Loucy (cell line): ENCODE data around the gene JDP2.

ENCODE experiments used
- H2AFZ ChIP-seq: fragments of 200-600 bp; sonication (generic); 2 replicates; pipeline ENCODE4 v1.6.0; 2016; ENCODE audit warnings: antibody characterized with exemption, mild to moderate bottlenecking, low read length, moderate library complexity
- H3F3A ChIP-seq: fragments of 200-600 bp; 2 replicates; pipeline ENCODE4 v1.6.0; 2016; ENCODE audit warnings: antibody characterized with exemption, low read depth, mild to moderate bottlenecking
- H3K27me3 ChIP-seq: fragments of 200-600 bp; sonication (generic); 2 replicates; pipeline ENCODE4 v1.6.1; 2014; ENCODE audit warnings: low read length, mild to moderate bottlenecking; ENCODE audit not compliant: insufficient read depth, poor library complexity, severe bottlenecking
- H3K36me3 ChIP-seq: fragments of 200-600 bp; sonication (generic); 2 replicates; pipeline ENCODE4 v1.6.1; 2016; ENCODE audit warnings: low read length; ENCODE audit not compliant: insufficient read depth
- H3K4me1 ChIP-seq: fragments of 200-600 bp; sonication (generic); 2 replicates; pipeline ENCODE4 v1.5.1; 2014; ENCODE audit warnings: low read length, mild to moderate bottlenecking; ENCODE audit not compliant: insufficient read depth, poor library complexity, severe bottlenecking
- H3K4me2 ChIP-seq: fragments of 200-600 bp; sonication (generic); 2 replicates; pipeline ENCODE4 v1.6.0; 2014; ENCODE audit warnings: antibody characterized with exemption, low read length, low read depth, mild to moderate bottlenecking; ENCODE audit not compliant: poor library complexity, severe bottlenecking
- H3K4me3 ChIP-seq: fragments of 200-600 bp; sonication (generic); 2 replicates; pipeline ENCODE4 v1.5.1; 2014; ENCODE audit warnings: low read length, mild to moderate bottlenecking, mixed read lengths; ENCODE audit not compliant: poor library complexity, severe bottlenecking
- H3K79me2 ChIP-seq: fragments of 200-600 bp; sonication (generic); 2 replicates; pipeline ENCODE4 v1.6.1; 2014; ENCODE audit warnings: low read length; ENCODE audit not compliant: insufficient read depth
- H3K9ac ChIP-seq: fragments of 200-600 bp; sonication (generic); 2 replicates; pipeline ENCODE4 v1.6.0; 2014; ENCODE audit warnings: mild to moderate bottlenecking, low read depth, low read length, moderate library complexity; ENCODE audit not compliant: poor library complexity, severe bottlenecking
- H3K9me2 ChIP-seq: fragments of 200-600 bp; sonication (generic); replicated peaks from 2 replicates; pipeline ENCODE4 v1.6.1; 2016; ENCODE audit warnings: low read depth, low read length, mixed read lengths
- H3K9me3 ChIP-seq: fragments of 200-600 bp; sonication (generic); 2 replicates; pipeline ENCODE4 v1.6.1; 2014; ENCODE audit warnings: mild to moderate bottlenecking, antibody characterized with exemption, low read length, low read depth; ENCODE audit not compliant: insufficient read depth
- H4K20me1 ChIP-seq: fragments of 200-600 bp; sonication (generic); 2 replicates; pipeline ENCODE4 v1.6.0; 2014; ENCODE audit warnings: antibody characterized with exemption, low read length, mild to moderate bottlenecking; ENCODE audit not compliant: insufficient read depth, poor library complexity, severe bottlenecking
- EZH2phosphoT487 ChIP-seq: fragments of 200-600 bp; IDR thresholded peaks from 2 replicates; pipeline ENCODE4 v1.6.1; 2018; ENCODE audit warnings: antibody characterized with exemption, mild to moderate bottlenecking, moderate library complexity, borderline replicate concordance
- TF ChIP-seq, protein P1 (sequence below): fragments of 200-600 bp; sonication (generic); conservative IDR thresholded peaks from 2 replicates; pipeline ENCODE4 v1.5.1; 2014; ENCODE audit warnings: mild to moderate bottlenecking, antibody characterized with exemption, low read length

JDP2 gene

DNA sequence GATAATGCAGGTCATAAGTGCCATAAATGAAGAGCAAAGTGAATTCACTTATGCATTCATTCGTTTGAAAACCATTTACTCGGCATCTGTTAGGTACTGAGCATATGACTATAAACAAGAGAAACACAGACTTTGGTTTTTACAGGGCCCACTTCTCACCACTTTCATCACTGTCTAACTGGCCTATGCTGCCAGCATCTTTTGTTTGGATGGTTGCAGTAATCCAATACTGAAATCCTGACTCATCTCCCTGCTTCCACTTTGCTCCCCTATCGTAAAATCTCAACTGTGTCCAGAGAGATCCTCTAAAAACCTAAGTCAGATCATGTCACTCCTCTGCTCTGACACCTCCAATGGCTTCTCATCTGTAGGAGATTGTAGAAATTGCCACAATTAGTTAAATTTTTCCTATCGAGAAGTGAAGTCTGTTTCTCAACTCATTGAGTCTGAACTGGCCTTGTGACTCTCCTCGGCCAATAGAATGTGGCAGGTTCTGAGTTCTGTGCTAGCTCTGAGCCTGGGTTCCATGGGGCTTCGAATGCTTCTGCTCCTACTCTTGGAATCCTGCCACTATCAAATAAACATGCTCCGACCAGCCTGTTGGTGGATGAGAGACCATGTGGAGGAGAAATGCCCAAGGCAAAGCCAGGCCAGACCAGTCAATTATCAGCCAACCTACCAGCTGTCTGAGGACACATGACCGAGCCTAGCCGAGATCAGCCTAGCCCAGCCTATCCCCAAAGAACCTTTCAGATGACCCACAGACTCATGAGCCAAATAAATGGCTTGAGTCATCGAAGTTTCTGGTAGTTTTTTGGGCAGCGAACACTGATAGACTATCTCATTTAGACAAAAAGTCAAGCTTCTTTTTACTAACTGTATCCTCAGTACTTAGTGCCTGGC is 92.3 kb downstream of the JDP2 start:
- Histone ChIP-seq H3K4me2 (no peak overlapping the region), H3K4me1 (peaks cover 57% of the 10 kb centered on the region), H3K9me2 (no peaks in the 10 kb centered on the region), H3K79me2 (peaks cover 28% of the 10 kb centered on the region), H3F3A (peaks cover 5% of the 10 kb centered on the region; the same call in 1 of the 2 replicates), H4K20me1 (no peaks in the 10 kb centered on the region), H2AFZ (0 out of 2 replicates have a peak overlapping the region, but pooled peaks have one; percentile 21), H3K4me3 (no peak overlapping the region), H3K9me3 (no peaks in the 10 kb centered on the region), H3K36me3 (no peaks in the 10 kb centered on the region), H3K27me3 (no peaks in the 10 kb centered on the region), H3K9ac (no peak overlapping the region)
- TF ChIP-seq EZH2phosphoT487, result no peak
- TF ChIP-seq, protein P1, sequence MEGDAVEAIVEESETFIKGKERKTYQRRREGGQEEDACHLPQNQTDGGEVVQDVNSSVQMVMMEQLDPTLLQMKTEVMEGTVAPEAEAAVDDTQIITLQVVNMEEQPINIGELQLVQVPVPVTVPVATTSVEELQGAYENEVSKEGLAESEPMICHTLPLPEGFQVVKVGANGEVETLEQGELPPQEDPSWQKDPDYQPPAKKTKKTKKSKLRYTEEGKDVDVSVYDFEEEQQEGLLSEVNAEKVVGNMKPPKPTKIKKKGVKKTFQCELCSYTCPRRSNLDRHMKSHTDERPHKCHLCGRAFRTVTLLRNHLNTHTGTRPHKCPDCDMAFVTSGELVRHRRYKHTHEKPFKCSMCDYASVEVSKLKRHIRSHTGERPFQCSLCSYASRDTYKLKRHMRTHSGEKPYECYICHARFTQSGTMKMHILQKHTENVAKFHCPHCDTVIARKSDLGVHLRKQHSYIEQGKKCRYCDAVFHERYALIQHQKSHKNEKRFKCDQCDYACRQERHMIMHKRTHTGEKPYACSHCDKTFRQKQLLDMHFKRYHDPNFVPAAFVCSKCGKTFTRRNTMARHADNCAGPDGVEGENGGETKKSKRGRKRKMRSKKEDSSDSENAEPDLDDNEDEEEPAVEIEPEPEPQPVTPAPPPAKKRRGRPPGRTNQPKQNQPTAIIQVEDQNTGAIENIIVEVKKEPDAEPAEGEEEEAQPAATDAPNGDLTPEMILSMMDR, result no peak

DNA sequence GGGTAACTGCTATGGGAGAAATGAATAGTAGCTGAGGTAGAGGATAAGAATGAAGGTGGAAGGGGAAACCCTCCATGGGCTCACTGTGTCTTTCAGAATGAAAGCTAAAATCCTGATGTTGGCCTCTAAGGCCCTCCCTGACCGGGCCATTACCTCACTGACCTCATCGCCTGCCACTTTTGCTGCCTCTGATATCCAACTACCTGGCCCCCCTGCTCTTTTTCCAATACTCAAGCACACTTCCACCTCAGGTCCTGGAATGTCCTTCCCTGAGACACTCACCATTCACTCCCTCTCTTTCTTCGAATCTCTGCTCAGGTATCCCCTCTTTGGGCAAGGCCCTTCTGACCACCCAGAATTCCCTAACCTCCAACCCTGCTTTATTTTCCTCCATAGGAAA is 93.0 kb downstream of the JDP2 start:
- TF ChIP-seq, protein P1, result no peak
- TF ChIP-seq EZH2phosphoT487, result no peak
- H3K9ac ChIP-seq, result no peak overlapping the region
- H3F3A ChIP-seq, result no peaks in the 10 kb centered on the region; the same call in 1 of the 2 replicates
- H3K9me3 ChIP-seq, result no peaks in the 10 kb centered on the region
- no peaks in the 10 kb centered on the region for H3K9me2 ChIP-seq
- no peak overlapping the region for H3K4me2 ChIP-seq
- no peaks in the 10 kb centered on the region for H4K20me1 ChIP-seq
- peaks cover 54% of the 10 kb centered on the region for H3K4me1 ChIP-seq
- peaks cover 29% of the 10 kb centered on the region for H3K79me2 ChIP-seq
- H2AFZ ChIP-seq, result no peak overlapping the region
- H3K4me3 ChIP-seq, result no peak overlapping the region
- no peaks in the 10 kb centered on the region for H3K36me3 ChIP-seq
- H3K27me3 ChIP-seq, result no peaks in the 10 kb centered on the region

DNA sequence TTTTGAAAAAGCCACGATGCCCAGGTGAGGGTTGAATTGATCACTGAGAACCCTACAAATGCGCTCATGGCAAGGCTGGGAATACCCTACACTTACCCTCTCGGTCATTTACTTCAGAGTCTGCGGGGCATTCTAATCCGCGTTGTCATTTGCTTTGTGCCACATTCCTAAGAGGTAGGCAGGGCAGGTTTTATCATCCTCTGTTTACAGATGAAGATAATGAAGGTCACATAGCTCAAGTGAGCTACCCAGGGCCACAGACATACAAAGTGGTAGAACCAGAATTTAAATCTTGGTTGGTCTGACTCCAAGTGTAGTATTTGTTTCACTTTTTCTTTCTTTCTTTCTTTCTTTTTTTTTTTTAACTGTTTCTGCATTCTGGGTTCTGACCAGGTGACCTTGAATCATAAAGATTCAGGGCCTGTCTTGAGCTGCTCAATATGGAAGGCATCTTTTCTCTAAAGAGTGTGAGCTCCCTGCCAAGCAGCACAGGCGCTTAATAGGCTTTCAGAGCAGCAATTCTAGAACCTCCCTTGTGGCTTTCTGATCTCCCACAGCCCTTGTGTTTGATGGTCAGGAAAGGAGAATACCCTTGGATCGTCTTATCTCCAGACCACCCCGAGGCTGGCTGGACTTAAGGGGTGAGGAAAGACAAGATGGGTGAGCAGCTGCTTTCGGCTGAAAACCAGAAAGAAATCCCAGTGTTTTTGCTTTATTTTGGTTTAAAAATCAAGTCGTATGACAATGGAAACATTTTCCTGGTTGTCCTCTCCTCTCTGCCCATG is 93.8 kb downstream of the JDP2 start:
- Histone ChIP-seq H3K79me2 (peaks cover 29% of the 10 kb centered on the region), H4K20me1 (no peaks in the 10 kb centered on the region), H3K9ac (peak overlapping the region; percentile 80), H3K27me3 (no peaks in the 10 kb centered on the region), H3K4me3 (peak overlapping the region; percentile 78), H3F3A (no peaks in the 10 kb centered on the region; the same call in 1 of the 2 replicates), H3K9me3 (no peaks in the 10 kb centered on the region), H3K36me3 (no peaks in the 10 kb centered on the region), H3K9me2 (no peaks in the 10 kb centered on the region), H3K4me1 (peaks cover 54% of the 10 kb centered on the region), H3K4me2 (peak overlapping the region; percentile 92), H2AFZ (peak overlapping the region; percentile 79)
- no peak for TF ChIP-seq EZH2phosphoT487
- TF ChIP-seq, protein P1, result no peak
